ENCODE results near the gene THAP3. TPM values are rescaled to one million over a fixed set of nuclear protein-coding genes. Genes with fewer than 3 reads are reported as not detected.

Gene THAP3
- total and polyA plus RNA-seq, 2 experiments from 2014 or later, result 15.1 to 23.8 TPM

DNA sequence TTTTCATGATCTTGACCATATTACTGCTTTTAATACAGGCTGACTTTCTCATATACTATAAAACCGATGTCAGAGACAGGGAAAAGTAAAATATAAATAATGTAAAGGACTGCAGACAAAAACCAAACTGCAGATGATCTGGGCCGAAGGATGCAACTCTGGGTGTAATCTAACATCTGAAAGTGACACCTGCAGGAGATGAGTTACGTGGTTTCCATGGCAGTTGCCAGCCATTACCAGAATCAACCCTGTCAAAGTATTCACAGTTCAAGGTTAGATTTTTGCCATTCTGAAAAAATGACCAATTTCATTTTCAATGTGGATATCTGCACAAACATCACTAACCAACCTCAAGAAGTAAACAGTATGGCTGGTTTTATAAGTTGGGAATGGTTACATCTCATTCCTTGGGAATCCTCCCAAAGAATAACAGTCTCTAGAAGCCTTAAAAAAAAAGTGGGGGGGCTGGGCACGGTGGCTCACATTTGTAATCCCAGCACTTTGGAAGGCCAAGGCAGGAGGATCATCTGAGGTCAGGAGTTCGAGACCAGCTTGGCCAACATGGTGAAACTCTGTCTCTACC is 49.2 kb downstream of the THAP3 start (continued):
- TF ChIP-seq, protein P1, sequence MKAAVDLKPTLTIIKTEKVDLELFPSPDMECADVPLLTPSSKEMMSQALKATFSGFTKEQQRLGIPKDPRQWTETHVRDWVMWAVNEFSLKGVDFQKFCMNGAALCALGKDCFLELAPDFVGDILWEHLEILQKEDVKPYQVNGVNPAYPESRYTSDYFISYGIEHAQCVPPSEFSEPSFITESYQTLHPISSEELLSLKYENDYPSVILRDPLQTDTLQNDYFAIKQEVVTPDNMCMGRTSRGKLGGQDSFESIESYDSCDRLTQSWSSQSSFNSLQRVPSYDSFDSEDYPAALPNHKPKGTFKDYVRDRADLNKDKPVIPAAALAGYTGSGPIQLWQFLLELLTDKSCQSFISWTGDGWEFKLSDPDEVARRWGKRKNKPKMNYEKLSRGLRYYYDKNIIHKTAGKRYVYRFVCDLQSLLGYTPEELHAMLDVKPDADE (IDR thresholded peaks at IDR 0.05), result no peak
- no peak for TF ChIP-seq POLR2AphosphoS5 (IDR thresholded peaks at IDR 0.05; ENCODE audit: low read depth)
- TF ChIP-seq STAT1 (IDR thresholded peaks at IDR 0.05; ENCODE audit: unreplicated experiment), result no peak

DNA sequence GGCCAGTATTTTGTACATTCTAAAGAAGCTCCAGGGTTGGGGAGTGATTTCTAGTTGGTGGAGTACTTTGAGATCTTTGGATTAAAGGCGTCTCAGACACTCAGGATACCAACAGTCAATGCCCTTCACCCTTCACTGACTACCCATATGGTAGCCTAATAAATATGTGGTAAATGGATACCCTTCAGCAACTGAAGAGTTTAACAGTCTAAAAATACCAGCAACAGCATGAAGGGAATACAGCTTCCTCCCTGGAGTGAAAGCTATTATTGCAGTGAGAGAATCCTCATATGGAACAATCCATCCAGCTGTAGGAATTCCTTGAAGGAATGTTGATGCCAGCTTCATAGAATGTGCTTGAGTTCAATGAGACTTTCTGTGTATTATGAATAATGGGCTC is 50.1 kb downstream of the THAP3 start:
- no peak for DNase-seq (ENCODE audit: low spot score)
- ATAC-seq, result no peak
- no peak for TF ChIP-seq JUNB (IDR thresholded peaks at IDR 0.05; ENCODE audit: unreplicated experiment)
- TF ChIP-seq POLR2AphosphoS5 (IDR thresholded peaks at IDR 0.05; ENCODE audit: low read depth), result no peak
- H3K27ac ChIP-seq (ENCODE audit: low read depth), result no peak overlapping the region
- peaks cover 37% of the 10 kb centered on the region for H3K36me3 ChIP-seq (ENCODE audit: insufficient read depth)
- Mint-ChIP-seq H3K4me1 (no peaks in the 10 kb centered on the region), H3K9me3 (no peaks in the 10 kb centered on the region), H3K36me3 (ENCODE audit: low read depth) (peaks cover 78% of the 10 kb centered on the region), H3K27ac (no peak overlapping the region), H3K27me3 (ENCODE audit: insufficient read depth, low read depth, poor library complexity) (no peaks in the 10 kb centered on the region), H3K4me3 (no peak overlapping the region)
- H3K4me1 ChIP-seq (ENCODE audit: insufficient read depth), result no peaks in the 10 kb centered on the region
- no peak overlapping the region for H3K4me3 ChIP-seq
- H3F3A ChIP-seq (replicated peaks; ENCODE audit: low read depth), result 0 out of 2 replicates have a peak, but pooled peaks cover 2% of the 10 kb centered on the region
- H4K20me1 ChIP-seq (replicated peaks; ENCODE audit: insufficient read depth), result peaks cover 16% of the 10 kb centered on the region
- H2AFZ ChIP-seq, result no peak overlapping the region
- H3K27me3 ChIP-seq (ENCODE audit: insufficient read depth), result no peaks in the 10 kb centered on the region
- H3K79me2 ChIP-seq (replicated peaks; ENCODE audit: insufficient read depth), result peaks cover 10% of the 10 kb centered on the region; the same call in 1 of the 2 replicates
- H3K4me2 ChIP-seq, result no peak overlapping the region
- no peaks in the 10 kb centered on the region for H3K9me2 ChIP-seq (ENCODE audit: insufficient read depth)

DNA sequence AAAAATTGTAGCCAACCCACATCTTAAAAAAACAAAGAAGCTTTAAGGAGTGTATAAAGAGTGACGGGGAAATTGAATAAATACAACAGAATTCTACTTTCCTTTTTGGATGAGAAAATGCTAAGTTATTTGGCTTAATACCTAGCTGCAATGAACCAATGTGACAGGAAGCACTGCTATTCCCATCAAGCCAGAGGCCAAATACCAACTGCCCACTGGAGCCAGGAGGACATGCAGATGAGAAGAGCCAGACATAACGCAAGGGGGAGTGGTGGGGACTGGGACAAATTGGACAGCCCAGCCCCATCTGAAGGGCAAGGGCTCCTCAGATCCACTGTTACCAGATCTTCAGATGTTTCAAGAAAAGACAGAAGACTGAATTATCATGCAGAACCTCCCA is 51.3 kb downstream of the THAP3 start:
- no peaks in the 10 kb centered on the region for H3K27me3 ChIP-seq (ENCODE audit: insufficient read depth)
- no peak for ATAC-seq
- no peaks in the 10 kb centered on the region for H3K9me2 ChIP-seq (ENCODE audit: insufficient read depth)
- no peak overlapping the region for H3K27ac ChIP-seq (ENCODE audit: low read depth)
- peaks cover 19% of the 10 kb centered on the region; the same call in 1 of the 2 replicates for H3K79me2 ChIP-seq (replicated peaks; ENCODE audit: insufficient read depth)
- Mint-ChIP-seq H3K4me1 (no peaks in the 10 kb centered on the region), H3K4me3 (no peak overlapping the region), H3K9me3 (no peaks in the 10 kb centered on the region), H3K36me3 (ENCODE audit: low read depth) (peaks cover 75% of the 10 kb centered on the region), H3K27me3 (ENCODE audit: insufficient read depth, low read depth, poor library complexity) (no peaks in the 10 kb centered on the region), H3K27ac (no peak overlapping the region)
- H3F3A ChIP-seq (replicated peaks; ENCODE audit: low read depth), result 0 out of 2 replicates have a peak, but pooled peaks cover 4% of the 10 kb centered on the region
- no peak overlapping the region for H3K4me2 ChIP-seq
- peaks cover 45% of the 10 kb centered on the region for H3K36me3 ChIP-seq (ENCODE audit: insufficient read depth)
- no peak overlapping the region for H2AFZ ChIP-seq
- no peak for DNase-seq (ENCODE audit: low spot score)
- no peak overlapping the region for H3K4me3 ChIP-seq
- peaks cover 20% of the 10 kb centered on the region for H4K20me1 ChIP-seq (replicated peaks; ENCODE audit: insufficient read depth)
- no peaks in the 10 kb centered on the region for H3K4me1 ChIP-seq (ENCODE audit: insufficient read depth)
- TF ChIP-seq, protein P2, sequence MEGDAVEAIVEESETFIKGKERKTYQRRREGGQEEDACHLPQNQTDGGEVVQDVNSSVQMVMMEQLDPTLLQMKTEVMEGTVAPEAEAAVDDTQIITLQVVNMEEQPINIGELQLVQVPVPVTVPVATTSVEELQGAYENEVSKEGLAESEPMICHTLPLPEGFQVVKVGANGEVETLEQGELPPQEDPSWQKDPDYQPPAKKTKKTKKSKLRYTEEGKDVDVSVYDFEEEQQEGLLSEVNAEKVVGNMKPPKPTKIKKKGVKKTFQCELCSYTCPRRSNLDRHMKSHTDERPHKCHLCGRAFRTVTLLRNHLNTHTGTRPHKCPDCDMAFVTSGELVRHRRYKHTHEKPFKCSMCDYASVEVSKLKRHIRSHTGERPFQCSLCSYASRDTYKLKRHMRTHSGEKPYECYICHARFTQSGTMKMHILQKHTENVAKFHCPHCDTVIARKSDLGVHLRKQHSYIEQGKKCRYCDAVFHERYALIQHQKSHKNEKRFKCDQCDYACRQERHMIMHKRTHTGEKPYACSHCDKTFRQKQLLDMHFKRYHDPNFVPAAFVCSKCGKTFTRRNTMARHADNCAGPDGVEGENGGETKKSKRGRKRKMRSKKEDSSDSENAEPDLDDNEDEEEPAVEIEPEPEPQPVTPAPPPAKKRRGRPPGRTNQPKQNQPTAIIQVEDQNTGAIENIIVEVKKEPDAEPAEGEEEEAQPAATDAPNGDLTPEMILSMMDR (conservative IDR thresholded peaks at IDR 0.05; ENCODE audit: low read depth in 2 of 2), result no peak
- TF ChIP-seq CREB1 (CRISPR knock-in tag; IDR thresholded peaks at IDR 0.05; ENCODE audit: low read depth) (no peak), JUNB (IDR thresholded peaks at IDR 0.05; ENCODE audit: unreplicated experiment) (no peak), STAT1 (IDR thresholded peaks at IDR 0.05; ENCODE audit: unreplicated experiment) (no peak), NANOG (IDR thresholded peaks at IDR 0.05; ENCODE audit: borderline replicate concordance) (no peak), ZNF114 (CRISPR knock-in tag; IDR thresholded peaks at IDR 0.05) (no peak)
- TF ChIP-seq, protein P1 (IDR thresholded peaks at IDR 0.05), result no peak
- TF ChIP-seq, protein P3, sequence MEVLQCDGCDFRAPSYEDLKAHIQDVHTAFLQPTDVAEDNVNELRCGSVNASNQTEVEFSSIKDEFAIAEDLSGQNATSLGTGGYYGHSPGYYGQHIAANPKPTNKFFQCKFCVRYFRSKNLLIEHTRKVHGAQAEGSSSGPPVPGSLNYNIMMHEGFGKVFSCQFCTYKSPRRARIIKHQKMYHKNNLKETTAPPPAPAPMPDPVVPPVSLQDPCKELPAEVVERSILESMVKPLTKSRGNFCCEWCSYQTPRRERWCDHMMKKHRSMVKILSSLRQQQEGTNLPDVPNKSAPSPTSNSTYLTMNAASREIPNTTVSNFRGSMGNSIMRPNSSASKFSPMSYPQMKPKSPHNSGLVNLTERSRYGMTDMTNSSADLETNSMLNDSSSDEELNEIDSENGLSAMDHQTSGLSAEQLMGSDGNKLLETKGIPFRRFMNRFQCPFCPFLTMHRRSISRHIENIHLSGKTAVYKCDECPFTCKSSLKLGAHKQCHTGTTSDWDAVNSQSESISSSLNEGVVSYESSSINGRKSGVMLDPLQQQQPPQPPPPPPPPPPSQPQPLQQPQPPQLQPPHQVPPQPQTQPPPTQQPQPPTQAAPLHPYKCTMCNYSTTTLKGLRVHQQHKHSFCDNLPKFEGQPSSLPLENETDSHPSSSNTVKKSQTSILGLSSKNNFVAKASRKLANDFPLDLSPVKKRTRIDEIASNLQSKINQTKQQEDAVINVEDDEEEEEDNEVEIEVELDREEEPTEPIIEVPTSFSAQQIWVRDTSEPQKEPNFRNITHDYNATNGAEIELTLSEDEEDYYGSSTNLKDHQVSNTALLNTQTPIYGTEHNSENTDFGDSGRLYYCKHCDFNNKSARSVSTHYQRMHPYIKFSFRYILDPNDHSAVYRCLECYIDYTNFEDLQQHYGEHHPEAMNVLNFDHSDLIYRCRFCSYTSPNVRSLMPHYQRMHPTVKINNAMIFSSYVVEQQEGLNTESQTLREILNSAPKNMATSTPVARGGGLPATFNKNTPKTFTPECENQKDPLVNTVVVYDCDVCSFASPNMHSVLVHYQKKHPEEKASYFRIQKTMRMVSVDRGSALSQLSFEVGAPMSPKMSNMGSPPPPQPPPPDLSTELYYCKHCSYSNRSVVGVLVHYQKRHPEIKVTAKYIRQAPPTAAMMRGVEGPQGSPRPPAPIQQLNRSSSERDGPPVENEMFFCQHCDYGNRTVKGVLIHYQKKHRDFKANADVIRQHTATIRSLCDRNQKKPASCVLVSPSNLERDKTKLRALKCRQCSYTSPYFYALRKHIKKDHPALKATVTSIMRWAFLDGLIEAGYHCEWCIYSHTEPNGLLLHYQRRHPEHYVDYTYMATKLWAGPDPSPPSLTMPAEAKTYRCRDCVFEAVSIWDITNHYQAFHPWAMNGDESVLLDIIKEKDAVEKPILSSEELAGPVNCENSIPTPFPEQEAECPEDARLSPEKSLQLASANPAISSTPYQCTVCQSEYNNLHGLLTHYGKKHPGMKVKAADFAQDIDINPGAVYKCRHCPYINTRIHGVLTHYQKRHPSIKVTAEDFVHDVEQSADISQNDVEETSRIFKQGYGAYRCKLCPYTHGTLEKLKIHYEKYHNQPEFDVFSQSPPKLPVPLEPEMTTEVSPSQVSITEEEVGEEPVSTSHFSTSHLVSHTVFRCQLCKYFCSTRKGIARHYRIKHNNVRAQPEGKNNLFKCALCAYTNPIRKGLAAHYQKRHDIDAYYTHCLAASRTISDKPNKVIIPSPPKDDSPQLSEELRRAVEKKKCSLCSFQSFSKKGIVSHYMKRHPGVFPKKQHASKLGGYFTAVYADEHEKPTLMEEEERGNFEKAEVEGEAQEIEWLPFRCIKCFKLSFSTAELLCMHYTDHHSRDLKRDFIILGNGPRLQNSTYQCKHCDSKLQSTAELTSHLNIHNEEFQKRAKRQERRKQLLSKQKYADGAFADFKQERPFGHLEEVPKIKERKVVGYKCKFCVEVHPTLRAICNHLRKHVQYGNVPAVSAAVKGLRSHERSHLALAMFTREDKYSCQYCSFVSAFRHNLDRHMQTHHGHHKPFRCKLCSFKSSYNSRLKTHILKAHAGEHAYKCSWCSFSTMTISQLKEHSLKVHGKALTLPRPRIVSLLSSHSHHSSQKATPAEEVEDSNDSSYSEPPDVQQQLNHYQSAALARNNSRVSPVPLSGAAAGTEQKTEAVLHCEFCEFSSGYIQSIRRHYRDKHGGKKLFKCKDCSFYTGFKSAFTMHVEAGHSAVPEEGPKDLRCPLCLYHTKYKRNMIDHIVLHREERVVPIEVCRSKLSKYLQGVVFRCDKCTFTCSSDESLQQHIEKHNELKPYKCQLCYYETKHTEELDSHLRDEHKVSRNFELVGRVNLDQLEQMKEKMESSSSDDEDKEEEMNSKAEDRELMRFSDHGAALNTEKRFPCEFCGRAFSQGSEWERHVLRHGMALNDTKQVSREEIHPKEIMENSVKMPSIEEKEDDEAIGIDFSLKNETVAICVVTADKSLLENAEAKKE (CRISPR knock-in tag; IDR thresholded peaks at IDR 0.05), result no peak

Data from GM23338 (cell line).